Liver (tissue), 9 donors: ENCODE data around the gene GRAMD4. TPM values are rescaled to one million over a fixed set of nuclear protein-coding genes. Genes with fewer than 3 reads are reported as not detected.

Experiments
- DNase-seq: peaks from one replicate; pipeline ENCODE4 v3.0.0-alpha.2; 2017; ENCODE audit warnings: low spot score
- H3K27ac ChIP-seq, 2 donors: one replicate each; pipeline ENCODE4 v1.7.0; 2013; ENCODE audit warnings: inconsistent platforms in 2 of 2, low read length in 2 of 2, control low read depth in 1 of 2, low read depth in 1 of 2, mild to moderate bottlenecking in 1 of 2
- H3K27me3 ChIP-seq, 4 donors: one replicate each; pipeline versions ENCODE4 v1.6.1 to v1.7.0; 2013; ENCODE audit warnings: low read length in 3 of 4, inconsistent platforms in 1 of 4, mild to moderate bottlenecking in 1 of 4, moderate library complexity in 1 of 4; ENCODE audit not compliant: control insufficient read depth in 4 of 4, insufficient read depth in 4 of 4
- H3K36me3 ChIP-seq, 4 donors: one replicate each; pipeline versions ENCODE4 v1.6.1 to v1.7.0; 2013; ENCODE audit warnings: low read length in 3 of 4, mild to moderate bottlenecking in 3 of 4, low read depth in 1 of 4, moderate library complexity in 1 of 4; ENCODE audit not compliant: control insufficient read depth in 4 of 4, insufficient read depth in 3 of 4
- H3K4me1 ChIP-seq, 4 donors: one replicate each; pipeline versions ENCODE4 v1.6.1 to v1.7.0; 2013; ENCODE audit warnings: low read length in 3 of 4, mild to moderate bottlenecking in 3 of 4, moderate library complexity in 1 of 4; ENCODE audit not compliant: control insufficient read depth in 4 of 4, insufficient read depth in 4 of 4
- H3K4me3 ChIP-seq, 3 donors: one replicate each; pipeline versions ENCODE4 v1.6.1 to v1.7.0; 2013; ENCODE audit warnings: low read length in 3 of 3, control low read depth in 1 of 3, low read depth in 1 of 3, mild to moderate bottlenecking in 1 of 3
- H3K9ac ChIP-seq, 2 donors: one replicate each; pipeline ENCODE4 v1.7.0; 2013; ENCODE audit warnings: low read length in 2 of 2, mild to moderate bottlenecking in 2 of 2, moderate library complexity in 2 of 2, control low read depth in 1 of 2, low read depth in 1 of 2
- H3K9me3 ChIP-seq, 4 donors: one replicate each; pipeline versions ENCODE4 v1.6.1 to v1.7.0; 2013; ENCODE audit warnings: low read length in 3 of 4; ENCODE audit not compliant: control insufficient read depth in 4 of 4
- FOXA1 ChIP-seq: IDR thresholded peaks from 2 replicates; pipeline ENCODE4 v1.6.1; 2016; ENCODE audit warnings: antibody characterized with exemption
- GABPA ChIP-seq, 2 donors: IDR thresholded peaks in 1 of 2; conservative IDR thresholded peaks in 1 of 2; 2 replicates each; pipeline ENCODE4 v1.6.1; 2016; ENCODE audit warnings: antibody characterized with exemption in 2 of 2, mild to moderate bottlenecking in 1 of 2, moderate library complexity in 1 of 2
- HNF4A ChIP-seq, 2 donors: conservative IDR thresholded peaks; 2 replicates each; pipeline ENCODE4 v1.6.1; 2016; ENCODE audit warnings: antibody characterized with exemption in 2 of 2, mild to moderate bottlenecking in 2 of 2
- HNF4G ChIP-seq: IDR thresholded peaks from 2 replicates; pipeline ENCODE4 v1.6.1; 2016; ENCODE audit warnings: antibody characterized with exemption
- JUND ChIP-seq, 2 donors: IDR thresholded peaks; 2 replicates each; pipeline ENCODE4 v1.6.1; 2016; ENCODE audit warnings: antibody characterized with exemption in 2 of 2
- NR2F2 ChIP-seq: IDR thresholded peaks from 2 replicates; pipeline ENCODE4 v1.6.1; 2016; ENCODE audit warnings: antibody characterized with exemption
- RAD21 ChIP-seq, 2 donors: IDR thresholded peaks; 2 replicates each; pipeline ENCODE4 v1.6.1; 2016; ENCODE audit warnings: antibody characterized with exemption in 2 of 2, mild to moderate bottlenecking in 2 of 2
- RXRA ChIP-seq, 2 donors: IDR thresholded peaks; 2 replicates each; pipeline ENCODE4 v1.6.1; 2017 to 2018; ENCODE audit warnings: antibody characterized with exemption in 2 of 2, mild to moderate bottlenecking in 1 of 2
- TAF1 ChIP-seq: conservative IDR thresholded peaks from 2 replicates; pipeline ENCODE4 v1.6.1; 2016; ENCODE audit warnings: antibody characterized with exemption, mild to moderate bottlenecking
- YY1 ChIP-seq: IDR thresholded peaks from 2 replicates; pipeline ENCODE4 v1.6.1; 2016; ENCODE audit warnings: antibody characterized with exemption, mild to moderate bottlenecking
- whole genome bisulfite sequencing: extraction: QIAGEN DNeasy Blood & Tissue Kit; methylation state at CpG from one replicate; pipeline ENCODE4 v1.1.7; 2013; 5-methylcytosine and 5-hydroxymethylcytosine counted together
- polyA plus RNA-seq, 2 donors: library from polyadenylated mRNA; stranded (reverse) in 1 of 2; unstranded in 1 of 2; fragments of 200-250 nt in 1 of 2; fragments of >200 nt in 1 of 2; fragmentation: Nextera tagmentation in 1 of 2; extraction: Ambion mirVana in 1 of 2; gene quantifications; one replicate each; pipeline versions ENCODE4 v1.2.1 to v1.2.3, GENCODE V29; 2013 to 2015
- total RNA-seq, 2 donors: library from RNA; depleted of rRNA; stranded (reverse); fragments of >200 nt; gene quantifications; one replicate each; pipeline ENCODE4 v1.2.3, GENCODE V29; 2014
- TF ChIP-seq, protein P1 (sequence below): IDR thresholded peaks from 2 replicates; pipeline ENCODE4 v1.6.1; 2016; ENCODE audit warnings: antibody characterized with exemption
- TF ChIP-seq, protein P2 (sequence below): IDR thresholded peaks from 2 replicates; pipeline ENCODE4 v1.6.1; 2016; ENCODE audit warnings: antibody characterized with exemption, mild to moderate bottlenecking
- TF ChIP-seq, protein P3 (sequence below): fragments of 150-350 bp; IDR thresholded peaks from 2 replicates; pipeline ENCODE4 v1.5.1; 2017; ENCODE audit warnings: improper control_type of control experiment, low read depth, low read length; ENCODE audit not compliant: missing input control
- TF ChIP-seq, protein P4 (sequence below): IDR thresholded peaks from 2 replicates; pipeline ENCODE4 v1.6.1; 2016; ENCODE audit warnings: antibody characterized with exemption
- TF ChIP-seq, protein P5 (sequence below): IDR thresholded peaks from 2 replicates; pipeline ENCODE4 v1.6.1; 2016; ENCODE audit warnings: antibody characterized with exemption
- donor health status: healthy.
- donor health status: healthy.
- donor health status: healthy.
- donor health status: healthy.
- donor health status: healthy.

Gene GRAMD4
- total and polyA plus RNA-seq, 4 donors, result 2.7 to 53.5 (median 21.6) TPM

DNA sequence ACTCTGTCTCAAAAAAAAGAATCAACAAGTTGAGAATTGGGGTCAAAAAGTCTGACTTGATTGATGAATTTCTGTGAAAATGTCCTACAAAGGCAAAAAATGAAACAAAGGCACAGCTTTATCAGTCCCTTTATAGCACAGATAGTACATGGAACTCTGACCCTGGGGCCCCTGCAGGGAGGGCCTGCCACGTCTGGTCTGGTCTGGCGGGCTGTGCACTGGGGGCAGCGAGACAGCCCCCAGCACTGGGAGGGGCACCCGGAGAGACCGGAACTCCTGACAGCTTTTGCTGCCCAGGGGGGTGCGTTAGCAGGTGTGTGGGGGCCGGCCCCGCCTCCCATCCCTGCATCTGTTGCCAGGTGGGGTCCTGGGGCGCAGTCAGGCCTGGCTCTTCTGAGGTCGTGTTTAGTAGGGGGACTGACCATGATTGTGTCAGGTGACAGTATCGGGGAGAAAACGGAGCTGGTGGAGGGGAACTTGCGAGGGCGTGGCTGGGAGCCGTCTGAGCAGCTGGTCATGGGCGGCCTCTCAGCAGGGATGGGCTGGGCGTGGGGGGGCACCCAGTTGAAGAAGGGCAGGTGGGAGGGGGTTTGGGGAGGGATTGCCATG lies 51.7 kb downstream of the GRAMD4 start (continued):
- TF ChIP-seq, protein P1, sequence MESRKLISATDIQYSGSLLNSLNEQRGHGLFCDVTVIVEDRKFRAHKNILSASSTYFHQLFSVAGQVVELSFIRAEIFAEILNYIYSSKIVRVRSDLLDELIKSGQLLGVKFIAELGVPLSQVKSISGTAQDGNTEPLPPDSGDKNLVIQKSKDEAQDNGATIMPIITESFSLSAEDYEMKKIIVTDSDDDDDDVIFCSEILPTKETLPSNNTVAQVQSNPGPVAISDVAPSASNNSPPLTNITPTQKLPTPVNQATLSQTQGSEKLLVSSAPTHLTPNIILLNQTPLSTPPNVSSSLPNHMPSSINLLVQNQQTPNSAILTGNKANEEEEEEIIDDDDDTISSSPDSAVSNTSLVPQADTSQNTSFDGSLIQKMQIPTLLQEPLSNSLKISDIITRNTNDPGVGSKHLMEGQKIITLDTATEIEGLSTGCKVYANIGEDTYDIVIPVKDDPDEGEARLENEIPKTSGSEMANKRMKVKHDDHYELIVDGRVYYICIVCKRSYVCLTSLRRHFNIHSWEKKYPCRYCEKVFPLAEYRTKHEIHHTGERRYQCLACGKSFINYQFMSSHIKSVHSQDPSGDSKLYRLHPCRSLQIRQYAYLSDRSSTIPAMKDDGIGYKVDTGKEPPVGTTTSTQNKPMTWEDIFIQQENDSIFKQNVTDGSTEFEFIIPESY, result no peak
- TF ChIP-seq RXRA (IDR thresholded peaks at IDR 0.05), result no peak

DNA sequence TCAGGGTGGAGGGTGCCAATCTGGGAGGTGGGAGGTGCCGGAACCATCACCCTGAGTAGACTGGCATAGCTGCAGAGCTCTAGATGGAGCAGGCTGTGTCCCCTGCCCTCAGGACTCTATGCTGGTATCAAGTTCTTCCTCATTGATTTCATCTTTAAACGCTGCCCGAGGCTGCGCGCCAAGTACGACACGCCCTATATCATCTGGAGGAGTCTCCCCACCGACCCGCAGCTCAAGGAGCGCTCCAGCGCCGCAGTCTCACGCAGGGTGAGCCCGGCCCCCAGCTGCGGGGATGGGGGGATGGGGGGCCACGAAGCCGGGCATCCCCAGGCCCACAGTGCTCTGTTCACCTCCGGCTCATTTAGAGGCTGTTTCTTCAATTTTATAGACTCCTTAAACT lies 52.5 kb downstream of the GRAMD4 start:
- Histone ChIP-seq H3K9ac (no peak overlapping the region), H3K4me3 (no peak overlapping the region), H3K4me1 (peaks cover 0 to 5% (median under 1%) of the 10 kb centered on the region in 4 donors), H3K27me3 (no peaks in the 10 kb centered on the region), H3K9me3 (no peaks in the 10 kb centered on the region), H3K36me3 (peaks cover 18 to 64% (median 29%) of the 10 kb centered on the region in 4 donors), H3K27ac (no peak overlapping the region)
- DNase-seq, result no peak
- WGBS, result 85% methylated on average over 18 of the region's 18 CpGs
- TF ChIP-seq NR2F2, result no peak
- TF ChIP-seq HNF4A (conservative IDR thresholded peaks at IDR 0.05), result no peak
- no peak for TF ChIP-seq FOXA1
- TF ChIP-seq, protein P2, sequence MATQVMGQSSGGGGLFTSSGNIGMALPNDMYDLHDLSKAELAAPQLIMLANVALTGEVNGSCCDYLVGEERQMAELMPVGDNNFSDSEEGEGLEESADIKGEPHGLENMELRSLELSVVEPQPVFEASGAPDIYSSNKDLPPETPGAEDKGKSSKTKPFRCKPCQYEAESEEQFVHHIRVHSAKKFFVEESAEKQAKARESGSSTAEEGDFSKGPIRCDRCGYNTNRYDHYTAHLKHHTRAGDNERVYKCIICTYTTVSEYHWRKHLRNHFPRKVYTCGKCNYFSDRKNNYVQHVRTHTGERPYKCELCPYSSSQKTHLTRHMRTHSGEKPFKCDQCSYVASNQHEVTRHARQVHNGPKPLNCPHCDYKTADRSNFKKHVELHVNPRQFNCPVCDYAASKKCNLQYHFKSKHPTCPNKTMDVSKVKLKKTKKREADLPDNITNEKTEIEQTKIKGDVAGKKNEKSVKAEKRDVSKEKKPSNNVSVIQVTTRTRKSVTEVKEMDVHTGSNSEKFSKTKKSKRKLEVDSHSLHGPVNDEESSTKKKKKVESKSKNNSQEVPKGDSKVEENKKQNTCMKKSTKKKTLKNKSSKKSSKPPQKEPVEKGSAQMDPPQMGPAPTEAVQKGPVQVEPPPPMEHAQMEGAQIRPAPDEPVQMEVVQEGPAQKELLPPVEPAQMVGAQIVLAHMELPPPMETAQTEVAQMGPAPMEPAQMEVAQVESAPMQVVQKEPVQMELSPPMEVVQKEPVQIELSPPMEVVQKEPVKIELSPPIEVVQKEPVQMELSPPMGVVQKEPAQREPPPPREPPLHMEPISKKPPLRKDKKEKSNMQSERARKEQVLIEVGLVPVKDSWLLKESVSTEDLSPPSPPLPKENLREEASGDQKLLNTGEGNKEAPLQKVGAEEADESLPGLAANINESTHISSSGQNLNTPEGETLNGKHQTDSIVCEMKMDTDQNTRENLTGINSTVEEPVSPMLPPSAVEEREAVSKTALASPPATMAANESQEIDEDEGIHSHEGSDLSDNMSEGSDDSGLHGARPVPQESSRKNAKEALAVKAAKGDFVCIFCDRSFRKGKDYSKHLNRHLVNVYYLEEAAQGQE, result no peak
- no peak for TF ChIP-seq TAF1
- TF ChIP-seq, protein P3, sequence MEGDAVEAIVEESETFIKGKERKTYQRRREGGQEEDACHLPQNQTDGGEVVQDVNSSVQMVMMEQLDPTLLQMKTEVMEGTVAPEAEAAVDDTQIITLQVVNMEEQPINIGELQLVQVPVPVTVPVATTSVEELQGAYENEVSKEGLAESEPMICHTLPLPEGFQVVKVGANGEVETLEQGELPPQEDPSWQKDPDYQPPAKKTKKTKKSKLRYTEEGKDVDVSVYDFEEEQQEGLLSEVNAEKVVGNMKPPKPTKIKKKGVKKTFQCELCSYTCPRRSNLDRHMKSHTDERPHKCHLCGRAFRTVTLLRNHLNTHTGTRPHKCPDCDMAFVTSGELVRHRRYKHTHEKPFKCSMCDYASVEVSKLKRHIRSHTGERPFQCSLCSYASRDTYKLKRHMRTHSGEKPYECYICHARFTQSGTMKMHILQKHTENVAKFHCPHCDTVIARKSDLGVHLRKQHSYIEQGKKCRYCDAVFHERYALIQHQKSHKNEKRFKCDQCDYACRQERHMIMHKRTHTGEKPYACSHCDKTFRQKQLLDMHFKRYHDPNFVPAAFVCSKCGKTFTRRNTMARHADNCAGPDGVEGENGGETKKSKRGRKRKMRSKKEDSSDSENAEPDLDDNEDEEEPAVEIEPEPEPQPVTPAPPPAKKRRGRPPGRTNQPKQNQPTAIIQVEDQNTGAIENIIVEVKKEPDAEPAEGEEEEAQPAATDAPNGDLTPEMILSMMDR, result no peak
- TF ChIP-seq RXRA (IDR thresholded peaks at IDR 0.05), result no peak
- TF ChIP-seq, protein P4, sequence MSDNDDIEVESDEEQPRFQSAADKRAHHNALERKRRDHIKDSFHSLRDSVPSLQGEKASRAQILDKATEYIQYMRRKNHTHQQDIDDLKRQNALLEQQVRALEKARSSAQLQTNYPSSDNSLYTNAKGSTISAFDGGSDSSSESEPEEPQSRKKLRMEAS, result no peak
- TF ChIP-seq HNF4G, result no peak
- no peak for TF ChIP-seq GABPA (IDR thresholded peaks at IDR 0.05 in 1 of 2, conservative IDR thresholded peaks at IDR 0.05 in 1 of 2)
- no peak for TF ChIP-seq YY1
- TF ChIP-seq JUND (IDR thresholded peaks at IDR 0.05), result no peak
- TF ChIP-seq RAD21 (IDR thresholded peaks at IDR 0.05), result no peak
- TF ChIP-seq, protein P5, sequence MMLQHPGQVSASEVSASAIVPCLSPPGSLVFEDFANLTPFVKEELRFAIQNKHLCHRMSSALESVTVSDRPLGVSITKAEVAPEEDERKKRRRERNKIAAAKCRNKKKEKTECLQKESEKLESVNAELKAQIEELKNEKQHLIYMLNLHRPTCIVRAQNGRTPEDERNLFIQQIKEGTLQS, result no peak
- TF ChIP-seq, protein P1, result no peak
